Progenitor cell of endocrine pancreas (in vitro differentiated cells): Measurements from ENCODE around the gene PPM1E. TPM values are rescaled to one million over a fixed set of nuclear protein-coding genes. Genes with fewer than 3 reads are reported as not detected.
A peak's percentile ranks its signal among the peaks of the same experiment; 100 is the strongest.

Source experiments
- DNase-seq: peaks from one replicate; pipeline ENCODE4 v3.0.0; 2021; ENCODE audit warnings: low spot score; ENCODE audit not compliant: unreplicated experiment
- H3K27ac Mint-ChIP-seq: 2 replicates; pipeline ENCODE4 v1.8.0; 2021; ENCODE audit warnings: mild to moderate bottlenecking, moderate library complexity, mixed read lengths
- H3K27me3 Mint-ChIP-seq: 2 replicates; pipeline ENCODE4 v1.8.0; 2021; ENCODE audit warnings: mixed read lengths
- H3K36me3 Mint-ChIP-seq: 2 replicates; pipeline ENCODE4 v1.8.0; 2022; ENCODE audit warnings: mixed read lengths; ENCODE audit not compliant: insufficient read depth
- H3K4me1 Mint-ChIP-seq: 2 replicates; pipeline ENCODE4 v1.8.0; 2021; ENCODE audit warnings: low read depth, mixed read lengths
- H3K4me3 Mint-ChIP-seq: 2 replicates; pipeline ENCODE4 v1.8.0; 2021; ENCODE audit warnings: low read depth, mild to moderate bottlenecking, moderate library complexity, mixed read lengths
- H3K9me3 Mint-ChIP-seq: 2 replicates; pipeline ENCODE4 v1.8.0; 2021; ENCODE audit warnings: low read depth, mixed read lengths
- total RNA-seq: library from RNA; stranded (reverse); gene quantifications from 2 replicates; pipeline ENCODE4 v1.2.1, GENCODE V29; 2021
- TF ChIP-seq, protein P1 (sequence below): fragments of 200-600 bp; sonication (generic); IDR thresholded peaks from one replicate; pipeline ENCODE4 v1.5.0; 2021; ENCODE audit warnings: antibody characterized with exemption, mild to moderate bottlenecking; ENCODE audit not compliant: unreplicated experiment

The PPM1E gene
- total RNA-seq, 1 donor from 2014 or later = 1.6 TPM

DNA sequence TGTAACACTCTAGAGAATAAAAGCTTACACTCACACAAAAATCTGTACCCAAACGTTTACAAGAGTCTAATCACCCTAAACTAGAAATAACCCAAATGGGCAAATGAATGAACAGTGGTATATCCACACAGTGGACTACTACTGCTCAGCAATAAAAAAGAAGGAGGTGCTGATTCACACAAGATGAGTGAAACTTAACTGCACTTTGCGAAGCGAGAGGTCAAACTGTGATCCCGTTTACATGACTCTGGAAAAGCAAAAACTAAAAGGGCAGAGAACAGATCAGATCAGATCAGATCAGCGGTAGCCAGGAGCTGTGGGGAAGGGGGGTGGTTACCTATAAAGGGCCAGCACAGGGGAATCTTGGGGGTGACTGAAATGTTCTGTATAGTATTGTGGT, 237.7 kb downstream of the PPM1E start:
- TF ChIP-seq, protein P1, sequence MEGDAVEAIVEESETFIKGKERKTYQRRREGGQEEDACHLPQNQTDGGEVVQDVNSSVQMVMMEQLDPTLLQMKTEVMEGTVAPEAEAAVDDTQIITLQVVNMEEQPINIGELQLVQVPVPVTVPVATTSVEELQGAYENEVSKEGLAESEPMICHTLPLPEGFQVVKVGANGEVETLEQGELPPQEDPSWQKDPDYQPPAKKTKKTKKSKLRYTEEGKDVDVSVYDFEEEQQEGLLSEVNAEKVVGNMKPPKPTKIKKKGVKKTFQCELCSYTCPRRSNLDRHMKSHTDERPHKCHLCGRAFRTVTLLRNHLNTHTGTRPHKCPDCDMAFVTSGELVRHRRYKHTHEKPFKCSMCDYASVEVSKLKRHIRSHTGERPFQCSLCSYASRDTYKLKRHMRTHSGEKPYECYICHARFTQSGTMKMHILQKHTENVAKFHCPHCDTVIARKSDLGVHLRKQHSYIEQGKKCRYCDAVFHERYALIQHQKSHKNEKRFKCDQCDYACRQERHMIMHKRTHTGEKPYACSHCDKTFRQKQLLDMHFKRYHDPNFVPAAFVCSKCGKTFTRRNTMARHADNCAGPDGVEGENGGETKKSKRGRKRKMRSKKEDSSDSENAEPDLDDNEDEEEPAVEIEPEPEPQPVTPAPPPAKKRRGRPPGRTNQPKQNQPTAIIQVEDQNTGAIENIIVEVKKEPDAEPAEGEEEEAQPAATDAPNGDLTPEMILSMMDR = no peak
- Mint-ChIP-seq H3K4me1 (peaks cover 5% of the 10 kb centered on the region), H3K36me3 (no peaks in the 10 kb centered on the region), H3K9me3 (no peaks in the 10 kb centered on the region), H3K27ac (peak overlapping the region; percentile 58), H3K4me3 (no peak overlapping the region), H3K27me3 (no peaks in the 10 kb centered on the region)
- no peak for DNase-seq

- Mint-ChIP-seq H3K27me3 (no peaks in the 10 kb centered on the region), H3K27ac (no peak overlapping the region), H3K4me1 (peaks cover 5% of the 10 kb centered on the region), H3K4me3 (no peak overlapping the region), H3K9me3 (no peaks in the 10 kb centered on the region), H3K36me3 (peaks cover 5% of the 10 kb centered on the region)
- TF ChIP-seq, protein P1 = no peak
- DNase-seq = no peak
Observed at GRCh38 chr17:58995247-58995940, 239.7 kb downstream of the PPM1E start.

DNA sequence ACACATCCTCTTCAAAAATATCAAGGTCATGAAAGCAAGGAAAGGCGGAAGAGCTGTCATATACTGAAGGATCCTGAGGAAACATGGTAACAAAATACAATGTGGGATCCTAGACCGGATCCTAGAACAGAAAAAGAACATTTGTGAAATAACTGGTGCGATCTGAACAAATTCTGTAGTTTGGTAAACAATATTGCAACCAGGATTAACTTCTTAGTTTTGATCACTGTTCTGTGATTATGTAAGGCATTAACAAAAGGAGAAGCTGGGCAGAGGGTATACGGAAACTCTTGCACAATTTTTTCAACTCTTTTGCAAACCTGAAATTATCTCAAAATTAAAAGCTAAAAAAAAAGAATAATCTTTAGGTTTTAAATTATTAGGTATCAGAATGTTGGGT, 241.3 kb downstream of the PPM1E start:
- Mint-ChIP-seq H3K4me3 (no peak overlapping the region), H3K9me3 (no peaks in the 10 kb centered on the region), H3K36me3 (peaks cover 8% of the 10 kb centered on the region), H3K27ac (no peak overlapping the region), H3K4me1 (peaks cover 9% of the 10 kb centered on the region), H3K27me3 (no peaks in the 10 kb centered on the region)
- TF ChIP-seq, protein P1 = no peak
- no peak for DNase-seq

GRCh38 chr17:58997756-58998553, 242.3 kb downstream of the PPM1E start:
- no peak overlapping the region for H3K4me3 Mint-ChIP-seq
- TF ChIP-seq, protein P1 = no peak
- no peak overlapping the region for H3K27ac Mint-ChIP-seq
- H3K4me1 Mint-ChIP-seq = peaks cover 7% of the 10 kb centered on the region
- no peaks in the 10 kb centered on the region for H3K9me3 Mint-ChIP-seq
- DNase-seq = no peak
- no peaks in the 10 kb centered on the region for H3K27me3 Mint-ChIP-seq
- peaks cover 8% of the 10 kb centered on the region for H3K36me3 Mint-ChIP-seq

DNA sequence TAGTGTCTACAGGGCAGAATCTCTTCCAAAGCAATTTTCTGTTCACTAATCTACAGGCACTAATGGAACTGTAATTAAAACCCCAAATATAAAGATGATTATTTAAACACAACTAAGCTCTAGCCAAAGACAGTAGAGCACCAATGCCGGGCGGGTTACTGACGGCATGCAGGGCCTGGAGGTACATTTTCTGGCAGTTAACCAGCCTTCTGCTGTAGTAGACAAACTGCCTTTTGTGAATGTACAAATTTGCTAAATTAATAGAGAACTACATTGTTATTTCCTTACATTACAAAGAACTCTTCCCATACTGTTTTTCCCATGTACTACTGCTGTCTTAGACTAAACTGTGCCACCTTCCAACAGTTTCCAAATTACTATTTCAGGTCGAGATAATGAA, 243.2 kb downstream of the PPM1E start:
- H3K4me3 Mint-ChIP-seq = no peak overlapping the region
- no peak for DNase-seq
- H3K9me3 Mint-ChIP-seq = no peaks in the 10 kb centered on the region
- no peaks in the 10 kb centered on the region for H3K27me3 Mint-ChIP-seq
- no peak overlapping the region for H3K27ac Mint-ChIP-seq
- TF ChIP-seq, protein P1 = no peak
- H3K4me1 Mint-ChIP-seq = peaks cover 7% of the 10 kb centered on the region
- H3K36me3 Mint-ChIP-seq = peaks cover 8% of the 10 kb centered on the region
